Measurements from ENCODE around the gene DNAH6.

Gene DNAH6

GRCh38 chr2:84805250-84805958, 289.1 kb downstream of the DNAH6 start:
- DNase-seq (ENCODE audit: low spot score) = no peak

GRCh38 chr2:84807063-84807485, 290.8 kb downstream of the DNAH6 start:
- DNase-seq (ENCODE audit: low spot score) = no peak

- DNase-seq (ENCODE audit: low spot score) = no peak
Observed at GRCh38 chr2:84808279-84808678, 292.0 kb downstream of the DNAH6 start.

- DNase-seq (ENCODE audit: low spot score) = no peak
Observed at GRCh38 chr2:84811839-84812431, 295.6 kb downstream of the DNAH6 start.

- no peak for DNase-seq (ENCODE audit: low spot score)
Observed at GRCh38 chr2:84815146-84815545, 298.8 kb downstream of the DNAH6 start.

- DNase-seq (ENCODE audit: low spot score) = no peak
Observed at GRCh38 chr2:84816426-84817026, 300.2 kb downstream of the DNAH6 start.

- DNase-seq (ENCODE audit: low spot score) = no peak
Observed at GRCh38 chr2:84817239-84817655, 300.9 kb downstream of the DNAH6 start.

- DNase-seq (ENCODE audit: low spot score) = no peak
Observed at GRCh38 chr2:84821806-84822205, 305.5 kb downstream of the DNAH6 start.

GRCh38 chr2:84823229-84823628, 306.9 kb downstream of the DNAH6 start:
- DNase-seq (ENCODE audit: low spot score) = no peak

- DNase-seq (ENCODE audit: low spot score) = no peak
Observed at GRCh38 chr2:84823788-84824187, 307.5 kb downstream of the DNAH6 start.

GRCh38 chr2:84827978-84828575, 311.8 kb downstream of the DNAH6 start:
- no peak for DNase-seq (ENCODE audit: low spot score)

- no peak for DNase-seq (ENCODE audit: low spot score)
Observed at GRCh38 chr2:84829693-84830092, 313.4 kb downstream of the DNAH6 start.

- no peak for DNase-seq (ENCODE audit: low spot score)
Observed at GRCh38 chr2:84830095-84830494, 313.8 kb downstream of the DNAH6 start.

- no peak for DNase-seq (ENCODE audit: low spot score)
Observed at GRCh38 chr2:84830758-84831500, 314.6 kb downstream of the DNAH6 start.

GRCh38 chr2:84832772-84833461, 316.6 kb downstream of the DNAH6 start:
- DNase-seq (ENCODE audit: low spot score) = no peak

- DNase-seq (ENCODE audit: low spot score) = no peak
Observed at GRCh38 chr2:84833481-84834150, 317.3 kb downstream of the DNAH6 start.

GRCh38 chr2:84836215-84836614, 319.9 kb downstream of the DNAH6 start:
- no peak for DNase-seq (ENCODE audit: low spot score)

GRCh38 chr2:84838434-84839145, 322.3 kb downstream of the DNAH6 start:
- DNase-seq (ENCODE audit: low spot score) = no peak

GRCh38 chr2:84839851-84840250, 323.6 kb downstream of the DNAH6 start:
- DNase-seq (ENCODE audit: low spot score) = no peak

- no peak for DNase-seq (ENCODE audit: low spot score)
Observed at GRCh38 chr2:84840306-84840705, 324.0 kb downstream of the DNAH6 start.

GRCh38 chr2:84841577-84841976, 325.3 kb downstream of the DNAH6 start:
- DNase-seq (ENCODE audit: low spot score) = no peak

Measured in hematopoietic multipotent progenitor cell treated with erythropoietin and hydrocortisone succinate and interleukin-3 and kit ligand, for 15 days (in vitro differentiated cells).